ENCODE data around the gene CCT7. TPM values are rescaled to one million over a fixed set of nuclear protein-coding genes. Genes with fewer than 3 reads are reported as not detected.
A peak's percentile ranks its signal among the peaks of the same experiment; 100 is the strongest.

The CCT7 gene
- polyA plus RNA-seq, 2 of the 4 experiments (the other 2 are of a cell fraction), result 685 to 850 TPM

DNA sequence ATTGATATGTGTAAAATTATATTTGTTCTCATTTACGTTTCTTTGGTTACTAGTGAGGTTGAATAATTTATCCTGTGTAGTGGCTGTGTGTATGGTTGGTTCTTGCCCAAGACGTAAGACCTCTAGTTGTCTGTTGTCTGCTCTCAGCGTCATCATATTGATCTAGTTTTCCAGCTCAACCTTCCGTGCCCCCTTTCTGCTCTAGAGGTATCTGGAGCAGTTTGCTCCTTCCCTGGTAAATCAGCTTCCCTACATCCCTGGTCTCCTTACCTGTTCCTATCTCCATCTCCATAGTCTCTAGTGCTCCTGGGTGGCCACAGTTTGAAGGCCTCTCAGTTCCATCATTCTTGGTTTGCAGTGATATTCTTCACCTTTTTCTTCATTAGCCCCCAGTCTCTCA is 18.9 kb upstream of the CCT7 start:
- peaks cover 16% of the 10 kb centered on the region for H3K4me1 ChIP-seq
- peak overlapping the region; percentile 94 to 96 for H3K27ac ChIP-seq
- FAIRE-seq (no peak), DNase-seq (ENCODE audit: low read depth in 1 of 2, low spot score in 1 of 2) (no peak), ATAC-seq (no peak)
- H3K4me3 ChIP-seq, result peak overlapping the region; percentile 90
- H3K9me3 ChIP-seq, result no peaks in the 10 kb centered on the region
- TF ChIP-seq EHF (CRISPR knock-in tag; IDR thresholded peaks at IDR 0.05) (no peak), KDM1A (IDR thresholded peaks at IDR 0.05; ENCODE audit: low read depth) (no peak), HOXB13 (CRISPR knock-in tag; IDR thresholded peaks at IDR 0.05; ENCODE audit: low read depth) (no peak), SMC3 (IDR thresholded peaks at IDR 0.05) (no peak)
- TF ChIP-seq, protein P1, sequence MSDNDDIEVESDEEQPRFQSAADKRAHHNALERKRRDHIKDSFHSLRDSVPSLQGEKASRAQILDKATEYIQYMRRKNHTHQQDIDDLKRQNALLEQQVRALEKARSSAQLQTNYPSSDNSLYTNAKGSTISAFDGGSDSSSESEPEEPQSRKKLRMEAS (IDR thresholded peaks at IDR 0.05), result no peak
- peak overlapping the region; percentile 91 for H3K4me2 ChIP-seq
- WGBS (ENCODE audit: missing lambda C conversion rate), result 73% methylated on average over 4 of the region's 4 CpGs
- ChIA-PET POLR2A (interaction anchor here (1.4 kb wide), 1 partner anchor 18 kb away, joined by 8 read pairs; the partner anchor contains the start of genes CCT7 and PRADC1), CTCF (interaction anchor here (1.2 to 1.6 kb wide), 4 partner anchors 12 to 130 kb away, joined by 4 to 10 read pairs (median 6); no protein-coding TSS in a partner anchor)

DNA sequence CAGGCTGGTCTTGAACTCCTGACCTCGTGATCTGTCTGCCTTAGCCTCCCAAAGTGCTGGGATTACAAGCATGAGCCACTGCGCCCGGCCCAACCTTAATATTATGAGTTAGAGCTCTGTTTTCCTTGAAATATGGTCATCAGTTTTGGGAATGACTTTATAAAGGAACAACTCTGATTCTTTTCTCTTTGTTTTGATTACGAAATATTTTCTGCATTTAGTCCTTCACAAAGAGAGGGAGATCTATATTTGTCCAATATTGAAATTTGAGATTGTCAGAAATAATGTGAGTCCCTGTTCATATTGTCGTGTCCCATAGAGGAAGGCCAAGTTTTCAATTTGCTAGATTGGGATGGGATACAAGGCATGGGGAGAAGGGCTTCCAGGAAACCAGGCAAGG is 16.9 kb upstream of the CCT7 start:
- Histone ChIP-seq H3K4me1 (peaks cover 15% of the 10 kb centered on the region), H3K4me2 (no peak overlapping the region), H3K27ac (no peak overlapping the region), H3K4me3 (no peak overlapping the region), H3K9me3 (no peaks in the 10 kb centered on the region)
- FAIRE-seq, result no peak
- DNase-seq (ENCODE audit: low read depth in 1 of 2, low spot score in 1 of 2), result no peak
- ATAC-seq, result no peak
- ChIA-PET CTCF (interaction anchor here (1.0 to 5.1 kb wide), 9 partner anchors 7 to 324 kb away, joined by 3 to 36 read pairs (median 6); partner anchors contain the start of gene PRADC1), POLR2A (no interaction called here)
- 92% methylated on average over 5 of the region's 5 CpGs for WGBS (ENCODE audit: missing lambda C conversion rate)
- no peak for TF ChIP-seq JUNB (IDR thresholded peaks at IDR 0.05)
- no peak for TF ChIP-seq ZSCAN20 (CRISPR knock-in tag; IDR thresholded peaks at IDR 0.05)
- TF ChIP-seq, protein P2, sequence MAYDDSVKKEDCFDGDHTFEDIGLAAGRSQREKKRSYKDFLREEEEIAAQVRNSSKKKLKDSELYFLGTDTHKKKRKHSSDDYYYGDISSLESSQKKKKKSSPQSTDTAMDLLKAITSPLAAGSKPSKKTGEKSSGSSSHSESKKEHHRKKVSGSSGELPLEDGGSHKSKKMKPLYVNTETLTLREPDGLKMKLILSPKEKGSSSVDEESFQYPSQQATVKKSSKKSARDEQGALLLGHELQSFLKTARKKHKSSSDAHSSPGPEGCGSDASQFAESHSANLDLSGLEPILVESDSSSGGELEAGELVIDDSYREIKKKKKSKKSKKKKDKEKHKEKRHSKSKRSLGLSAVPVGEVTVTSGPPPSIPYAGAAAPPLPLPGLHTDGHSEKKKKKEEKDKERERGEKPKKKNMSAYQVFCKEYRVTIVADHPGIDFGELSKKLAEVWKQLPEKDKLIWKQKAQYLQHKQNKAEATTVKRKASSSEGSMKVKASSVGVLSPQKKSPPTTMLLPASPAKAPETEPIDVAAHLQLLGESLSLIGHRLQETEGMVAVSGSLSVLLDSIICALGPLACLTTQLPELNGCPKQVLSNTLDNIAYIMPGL (CRISPR knock-in tag; IDR thresholded peaks at IDR 0.05; ENCODE audit: borderline replicate concordance), result no peak
- TF ChIP-seq HDAC2 (IDR thresholded peaks at IDR 0.05), result no peak
- TF ChIP-seq POLR2A (IDR thresholded peaks at IDR 0.05; ENCODE audit: low read length), result no peak
- TF ChIP-seq SREBF2 (IDR thresholded peaks at IDR 0.05), result no peak
- TF ChIP-seq, protein P3, sequence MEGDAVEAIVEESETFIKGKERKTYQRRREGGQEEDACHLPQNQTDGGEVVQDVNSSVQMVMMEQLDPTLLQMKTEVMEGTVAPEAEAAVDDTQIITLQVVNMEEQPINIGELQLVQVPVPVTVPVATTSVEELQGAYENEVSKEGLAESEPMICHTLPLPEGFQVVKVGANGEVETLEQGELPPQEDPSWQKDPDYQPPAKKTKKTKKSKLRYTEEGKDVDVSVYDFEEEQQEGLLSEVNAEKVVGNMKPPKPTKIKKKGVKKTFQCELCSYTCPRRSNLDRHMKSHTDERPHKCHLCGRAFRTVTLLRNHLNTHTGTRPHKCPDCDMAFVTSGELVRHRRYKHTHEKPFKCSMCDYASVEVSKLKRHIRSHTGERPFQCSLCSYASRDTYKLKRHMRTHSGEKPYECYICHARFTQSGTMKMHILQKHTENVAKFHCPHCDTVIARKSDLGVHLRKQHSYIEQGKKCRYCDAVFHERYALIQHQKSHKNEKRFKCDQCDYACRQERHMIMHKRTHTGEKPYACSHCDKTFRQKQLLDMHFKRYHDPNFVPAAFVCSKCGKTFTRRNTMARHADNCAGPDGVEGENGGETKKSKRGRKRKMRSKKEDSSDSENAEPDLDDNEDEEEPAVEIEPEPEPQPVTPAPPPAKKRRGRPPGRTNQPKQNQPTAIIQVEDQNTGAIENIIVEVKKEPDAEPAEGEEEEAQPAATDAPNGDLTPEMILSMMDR (IDR thresholded peaks at IDR 0.05), result no peak
- TF ChIP-seq CEBPB (IDR thresholded peaks at IDR 0.05), result no peak; a peak in 1 of 4 replicates
- no peak for TF ChIP-seq EHF (CRISPR knock-in tag; IDR thresholded peaks at IDR 0.05)
- TF ChIP-seq EP300 (IDR thresholded peaks at IDR 0.05), result no peak
- no peak for TF ChIP-seq ZC3H11A (IDR thresholded peaks at IDR 0.05)
- no peak for TF ChIP-seq NR3C1 (IDR thresholded peaks at IDR 0.05)
- TF ChIP-seq RCOR1 (IDR thresholded peaks at IDR 0.05; ENCODE audit: low read depth, low read length), result no peak
- TF ChIP-seq, protein P4, sequence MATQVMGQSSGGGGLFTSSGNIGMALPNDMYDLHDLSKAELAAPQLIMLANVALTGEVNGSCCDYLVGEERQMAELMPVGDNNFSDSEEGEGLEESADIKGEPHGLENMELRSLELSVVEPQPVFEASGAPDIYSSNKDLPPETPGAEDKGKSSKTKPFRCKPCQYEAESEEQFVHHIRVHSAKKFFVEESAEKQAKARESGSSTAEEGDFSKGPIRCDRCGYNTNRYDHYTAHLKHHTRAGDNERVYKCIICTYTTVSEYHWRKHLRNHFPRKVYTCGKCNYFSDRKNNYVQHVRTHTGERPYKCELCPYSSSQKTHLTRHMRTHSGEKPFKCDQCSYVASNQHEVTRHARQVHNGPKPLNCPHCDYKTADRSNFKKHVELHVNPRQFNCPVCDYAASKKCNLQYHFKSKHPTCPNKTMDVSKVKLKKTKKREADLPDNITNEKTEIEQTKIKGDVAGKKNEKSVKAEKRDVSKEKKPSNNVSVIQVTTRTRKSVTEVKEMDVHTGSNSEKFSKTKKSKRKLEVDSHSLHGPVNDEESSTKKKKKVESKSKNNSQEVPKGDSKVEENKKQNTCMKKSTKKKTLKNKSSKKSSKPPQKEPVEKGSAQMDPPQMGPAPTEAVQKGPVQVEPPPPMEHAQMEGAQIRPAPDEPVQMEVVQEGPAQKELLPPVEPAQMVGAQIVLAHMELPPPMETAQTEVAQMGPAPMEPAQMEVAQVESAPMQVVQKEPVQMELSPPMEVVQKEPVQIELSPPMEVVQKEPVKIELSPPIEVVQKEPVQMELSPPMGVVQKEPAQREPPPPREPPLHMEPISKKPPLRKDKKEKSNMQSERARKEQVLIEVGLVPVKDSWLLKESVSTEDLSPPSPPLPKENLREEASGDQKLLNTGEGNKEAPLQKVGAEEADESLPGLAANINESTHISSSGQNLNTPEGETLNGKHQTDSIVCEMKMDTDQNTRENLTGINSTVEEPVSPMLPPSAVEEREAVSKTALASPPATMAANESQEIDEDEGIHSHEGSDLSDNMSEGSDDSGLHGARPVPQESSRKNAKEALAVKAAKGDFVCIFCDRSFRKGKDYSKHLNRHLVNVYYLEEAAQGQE (IDR thresholded peaks at IDR 0.05), result no peak
